IgD-negative memory B cell (primary cell): ENCODE results near the gene BATF3. TPM values are rescaled to one million over a fixed set of nuclear protein-coding genes. Genes with fewer than 3 reads are reported as not detected.
"Not testable (repeated sequence)": the region's sequence is repeated elsewhere in the genome, so short reads cannot be mapped to it uniquely, and the experiment has no call there.

Experiments used
- H3K27ac Mint-ChIP-seq, 3 donors: one replicate each; pipeline ENCODE4 v1.8.0; 2020 to 2022; ENCODE audit warnings: mild to moderate bottlenecking in 3 of 3, mixed read lengths in 3 of 3, moderate library complexity in 1 of 3
- H3K27me3 Mint-ChIP-seq: one replicate; pipeline ENCODE4 v1.8.0; 2021; ENCODE audit warnings: mixed read lengths
- H3K36me3 Mint-ChIP-seq: one replicate; pipeline ENCODE4 v1.8.0; 2020; ENCODE audit warnings: mild to moderate bottlenecking, mixed read lengths
- H3K4me1 Mint-ChIP-seq, 3 donors: one replicate each; pipeline ENCODE4 v1.8.0; 2020 to 2022; ENCODE audit warnings: mixed read lengths in 3 of 3, mild to moderate bottlenecking in 1 of 3
- H3K4me3 Mint-ChIP-seq, 4 donors: one replicate each; pipeline ENCODE4 v1.8.0; 2020 to 2022; ENCODE audit warnings: mild to moderate bottlenecking in 4 of 4, mixed read lengths in 4 of 4, moderate library complexity in 3 of 4
- H3K9me3 Mint-ChIP-seq, 3 donors: one replicate each; pipeline ENCODE4 v1.8.0; 2020 to 2021; ENCODE audit warnings: mixed read lengths in 3 of 3, mild to moderate bottlenecking in 1 of 3
- polyA plus RNA-seq: library from polyadenylated mRNA; unstranded; fragments of 300-500 nt; fragmentation: Illumina TruSeq; gene quantifications from one replicate; pipeline ENCODE4 v1.2.3, GENCODE V29; 2021

BATF3 gene
- polyA plus RNA-seq, 1 donor from 2014 or later, result 0.80 TPM

- no peak overlapping the region for H3K4me3 Mint-ChIP-seq
- H3K36me3 Mint-ChIP-seq, result no peaks in the 10 kb centered on the region
- H3K27ac Mint-ChIP-seq, result no peak overlapping the region
- peaks cover 3% of the 10 kb centered on the region for H3K27me3 Mint-ChIP-seq
- peaks cover 0 to 3% (median 0%) of the 10 kb centered on the region in 3 donors for H3K9me3 Mint-ChIP-seq
- no peaks in the 10 kb centered on the region for H3K4me1 Mint-ChIP-seq
These were observed 53.8 kb downstream of the BATF3 start for GRCh38 chr1:212645546-212646543.

- Mint-ChIP-seq H3K4me3 (no peak overlapping the region), H3K4me1 (no peaks in the 10 kb centered on the region), H3K27me3 (peaks cover 3% of the 10 kb centered on the region), H3K36me3 (no peaks in the 10 kb centered on the region), H3K27ac (no peak overlapping the region), H3K9me3 (peaks cover 0 to 5% (median 3%) of the 10 kb centered on the region in 3 donors)
These were observed 54.6 kb downstream of the BATF3 start for GRCh38 chr1:212644866-212645545.

GRCh38 chr1:212643877-212644276 is 55.8 kb downstream of the BATF3 start:
- Mint-ChIP-seq H3K9me3 (peaks cover 0 to 7% (median 3%) of the 10 kb centered on the region in 3 donors), H3K27me3 (peaks cover 4% of the 10 kb centered on the region), H3K4me3 (no peak overlapping the region), H3K36me3 (no peaks in the 10 kb centered on the region), H3K27ac (no peak overlapping the region), H3K4me1 (no peaks in the 10 kb centered on the region)

- no peak overlapping the region for H3K4me3 Mint-ChIP-seq
- H3K4me1 Mint-ChIP-seq, result no peaks in the 10 kb centered on the region
- H3K36me3 Mint-ChIP-seq, result no peaks in the 10 kb centered on the region
- H3K9me3 Mint-ChIP-seq, result peaks cover 0 to 7% (median 3%) of the 10 kb centered on the region in 3 donors
- peaks cover 5% of the 10 kb centered on the region for H3K27me3 Mint-ChIP-seq
- H3K27ac Mint-ChIP-seq, result no peak overlapping the region
These were observed 57.7 kb downstream of the BATF3 start for GRCh38 chr1:212641956-212642355.

- no peak overlapping the region for H3K27ac Mint-ChIP-seq
- peaks cover 0 to 2% (median 2%) of the 10 kb centered on the region in 3 donors for H3K4me1 Mint-ChIP-seq
- peaks cover 11% of the 10 kb centered on the region for H3K27me3 Mint-ChIP-seq
- peaks cover 0 to 7% (median 3%) of the 10 kb centered on the region in 3 donors for H3K9me3 Mint-ChIP-seq
- no peak overlapping the region for H3K4me3 Mint-ChIP-seq
- no peaks in the 10 kb centered on the region for H3K36me3 Mint-ChIP-seq
These were observed 59.3 kb downstream of the BATF3 start for GRCh38 chr1:212640223-212640878.

- H3K27ac Mint-ChIP-seq, H3K36me3 Mint-ChIP-seq, H3K4me1 Mint-ChIP-seq, H3K4me3 Mint-ChIP-seq, H3K9me3 Mint-ChIP-seq: not testable (repeated sequence)
- H3K27me3 Mint-ChIP-seq, result peaks cover 11% of the 10 kb centered on the region
These were observed 60.1 kb downstream of the BATF3 start for GRCh38 chr1:212639524-212639923.

- Mint-ChIP-seq H3K4me3 (peak overlapping the region in 1 of 4 donors; percentile 49), H3K27me3 (peaks cover 11% of the 10 kb centered on the region), H3K4me1 (peaks cover 2 to 9% (median 7%) of the 10 kb centered on the region in 3 donors), H3K27ac (no peak overlapping the region), H3K36me3 (peaks cover 2% of the 10 kb centered on the region), H3K9me3 (peaks cover 0 to 7% (median 3%) of the 10 kb centered on the region in 3 donors)
These were observed 61.0 kb downstream of the BATF3 start for GRCh38 chr1:212638492-212639151.

GRCh38 chr1:212637902-212638301 is 61.7 kb downstream of the BATF3 start:
- H3K4me1 Mint-ChIP-seq, result peaks cover 2 to 9% (median 7%) of the 10 kb centered on the region in 3 donors
- peaks cover 2% of the 10 kb centered on the region for H3K36me3 Mint-ChIP-seq
- peaks cover 11% of the 10 kb centered on the region for H3K27me3 Mint-ChIP-seq
- no peak overlapping the region for H3K27ac Mint-ChIP-seq
- peaks cover 0 to 7% (median 3%) of the 10 kb centered on the region in 3 donors for H3K9me3 Mint-ChIP-seq
- no peak overlapping the region for H3K4me3 Mint-ChIP-seq

Other genes with a start within 250 kb of the BATF3 start
- 0.73 TPM for gene ATF3, start 91.1 kb downstream of the BATF3 start, polyA plus RNA-seq
- 71.5 TPM for gene NSL1, start 91.9 kb upstream of the BATF3 start, polyA plus RNA-seq
- 30.0 TPM for gene TATDN3, start 92.1 kb upstream of the BATF3 start, polyA plus RNA-seq
- 0.80 TPM for gene SPATA45, start 147.8 kb upstream of the BATF3 start, polyA plus RNA-seq
- gene FLVCR1, start 158.4 kb upstream of the BATF3 start, polyA plus RNA-seq, result 3.4 TPM